Right renal pelvis (tissue), 4 donors: ENCODE measurements around the gene CDK5R1. TPM values are rescaled to one million over a fixed set of nuclear protein-coding genes. Genes with fewer than 3 reads are reported as not detected.

Experiments used
- DNase-seq, 4 donors: peaks; one replicate each; pipeline ENCODE4 v3.0.0-alpha.2; 2013; ENCODE audit warnings: low read depth in 4 of 4, low spot score in 3 of 4, missing footprints in 1 of 4
- polyA plus RNA-seq, 4 donors: library from polyadenylated mRNA; unstranded; fragments of 120-200 nt; gene quantifications; one replicate each; pipeline ENCODE4 v1.2.1, GENCODE V29; 2013; ENCODE audit not compliant: insufficient read length in 4 of 4

Gene CDK5R1
- polyA plus RNA-seq, 4 donors: 4.9 to 5.5 (median 4.9) TPM

- DNase-seq: no peak
Measured at GRCh38 chr17:32470405-32471167, 16.2 kb upstream of the CDK5R1 start.

- DNase-seq: no peak
Measured at GRCh38 chr17:32471652-32472051, 15.1 kb upstream of the CDK5R1 start.

- DNase-seq: no peak
Measured at GRCh38 chr17:32475258-32475657, 11.5 kb upstream of the CDK5R1 start.

- DNase-seq: no peak
Measured at GRCh38 chr17:32477220-32477619, 9.6 kb upstream of the CDK5R1 start.

GRCh38 chr17:32479074-32479617 lies 7.6 kb upstream of the CDK5R1 start:
- no peak for DNase-seq

GRCh38 chr17:32481193-32481592 lies 5.6 kb upstream of the CDK5R1 start:
- DNase-seq: no peak

- no peak for DNase-seq
Measured at GRCh38 chr17:32482568-32483320, 4.0 kb upstream of the CDK5R1 start.

GRCh38 chr17:32483451-32484019 lies 3.3 kb upstream of the CDK5R1 start:
- DNase-seq: peak; percentile 60 to 75 (median 64)

GRCh38 chr17:32484041-32484461 lies 2.7 kb upstream of the CDK5R1 start:
- no peak for DNase-seq

- DNase-seq: no peak
Measured at GRCh38 chr17:32484628-32485027, 2.2 kb upstream of the CDK5R1 start.

- DNase-seq: no peak
Measured at GRCh38 chr17:32485261-32486110, 1.3 kb upstream of the CDK5R1 start.

- peak in 3 of 4 donors; percentile 60 to 65 (median 62) for DNase-seq
Measured at GRCh38 chr17:32486111-32486700, 587 bp upstream of the CDK5R1 start.

GRCh38 chr17:32487473-32488176 lies 832 bp downstream of the CDK5R1 start:
- peak in 1 of 4 donors; percentile 23 for DNase-seq

- no peak for DNase-seq
Measured at GRCh38 chr17:32488177-32488542, 1.4 kb downstream of the CDK5R1 start.

- no peak for DNase-seq
Measured at GRCh38 chr17:32488604-32489180, 1.9 kb downstream of the CDK5R1 start.

- DNase-seq: no peak
Measured at GRCh38 chr17:32489320-32490100, 2.7 kb downstream of the CDK5R1 start.

GRCh38 chr17:32490101-32490482 lies 3.3 kb downstream of the CDK5R1 start:
- DNase-seq: no peak
